Calu3 (cell line): ENCODE results near the gene BLVRB. TPM values are rescaled to one million over a fixed set of nuclear protein-coding genes. Genes with fewer than 3 reads are reported as not detected.
"Not testable (repeated sequence)": the region's sequence is repeated elsewhere in the genome, so short reads cannot be mapped to it uniquely, and the experiment has no call there.

Experiments used
- BruUV-seq: library from RNA; stranded (reverse); fragments of 400-500 nt; replicated peaks from 2 replicates; lab custom pipeline; 2021; lab: Mats Ljungman, UMichigan
- CTCF ChIA-PET: fragments of 300-600 bp; sonication (Branson Sonifier 250); formaldehyde crosslinking; loops from one replicate; lab custom pipeline; 2022; ENCODE audit warnings: antibody characterized with exemption; lab: Charles Lee
- DNase-seq: peaks from one replicate; pipeline ENCODE4 v3.0.0; 2022
- H3K27ac Mint-ChIP-seq: one replicate; pipeline ENCODE4 v1.8.0; 2022; ENCODE audit warnings: mixed read lengths; ENCODE audit not compliant: unreplicated experiment
- H3K27me3 Mint-ChIP-seq: one replicate; pipeline ENCODE4 v1.8.0; 2022; ENCODE audit warnings: mixed read lengths; ENCODE audit not compliant: unreplicated experiment
- H3K36me3 Mint-ChIP-seq: one replicate; pipeline ENCODE4 v1.8.0; 2022; ENCODE audit warnings: mild to moderate bottlenecking, moderate library complexity, mixed read lengths; ENCODE audit not compliant: insufficient read depth, unreplicated experiment
- H3K4me1 Mint-ChIP-seq: one replicate; pipeline ENCODE4 v1.8.0; 2022; ENCODE audit warnings: mild to moderate bottlenecking, low read depth, mixed read lengths; ENCODE audit not compliant: unreplicated experiment
- H3K4me3 Mint-ChIP-seq: one replicate; pipeline ENCODE4 v1.8.0; 2022; ENCODE audit warnings: mild to moderate bottlenecking, low read depth, moderate library complexity, mixed read lengths; ENCODE audit not compliant: unreplicated experiment
- H3K9me3 Mint-ChIP-seq: one replicate; pipeline ENCODE4 v1.8.0; 2022; ENCODE audit warnings: low read depth, mixed read lengths; ENCODE audit not compliant: unreplicated experiment
- intact Hi-C: fragments of 100-400 bp; cut with micrococcal nuclease; formaldehyde crosslinking; loops from one replicate; pipeline ENCODE4 v1.10.0; 2022; ENCODE audit not compliant: unreplicated experiment
- total RNA-seq: library from RNA; stranded (reverse); gene quantifications from 2 replicates; pipeline ENCODE4 v1.2.3, GENCODE V29; 2022
- TF ChIP-seq, protein P1 (sequence below): fragments of 200-600 bp; IDR thresholded peaks from one replicate; pipeline ENCODE4 v1.8.0; 2022; ENCODE audit warnings: antibody characterized with exemption; ENCODE audit not compliant: unreplicated experiment

Gene BLVRB
- total RNA-seq, 1 experiment from 2014 or later = 107 TPM

DNA sequence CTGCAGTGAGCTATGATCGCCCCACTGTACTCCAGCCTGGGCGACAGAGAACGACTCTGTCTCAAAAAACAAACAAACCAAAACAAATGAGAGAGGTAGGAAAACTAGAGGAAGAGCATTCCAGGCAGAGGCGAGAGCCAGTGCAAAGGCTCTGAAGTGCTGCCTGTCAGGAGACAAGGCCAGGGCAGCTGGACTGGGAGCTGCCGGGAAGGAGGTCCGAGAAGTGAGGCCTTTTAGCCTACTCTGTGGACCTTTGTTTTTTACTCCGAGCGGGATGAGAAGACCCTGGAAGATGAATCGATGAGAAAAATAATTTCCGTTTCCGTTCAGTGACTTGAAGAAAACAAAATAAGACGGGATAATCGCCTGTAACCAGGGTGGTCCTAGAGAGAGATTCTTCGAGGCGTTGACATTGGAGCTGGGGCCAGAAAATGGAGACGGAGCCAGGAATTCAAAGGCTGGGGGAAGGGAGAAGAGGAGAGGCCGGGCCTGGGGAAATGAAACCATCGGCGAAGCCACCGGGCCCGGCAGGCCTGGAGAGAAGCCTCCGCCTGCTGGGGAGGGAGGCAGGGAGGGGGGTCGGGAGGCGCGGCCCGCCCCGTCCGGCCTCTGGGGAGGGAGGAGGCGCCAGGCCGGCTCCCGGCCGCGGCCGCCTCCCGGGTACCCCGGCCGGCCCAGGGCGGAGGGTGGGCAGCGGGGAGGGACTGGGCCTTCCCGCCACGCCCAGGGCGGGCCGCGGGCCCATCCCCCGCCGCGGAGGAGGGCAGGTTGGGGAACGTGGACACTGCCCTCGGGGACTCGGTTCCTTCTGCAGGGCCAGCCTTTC is 31.9 kb downstream of the BLVRB start:
- CTCF ChIA-PET = interaction anchor here (1.1 to 1.4 kb wide), 3 partner anchors 9 to 155 kb away, joined by 4 to 11 read pairs (median 6); no protein-coding TSS in a partner anchor
- H3K4me3 Mint-ChIP-seq = peak overlapping the region; percentile 71
- TF ChIP-seq, protein P1, sequence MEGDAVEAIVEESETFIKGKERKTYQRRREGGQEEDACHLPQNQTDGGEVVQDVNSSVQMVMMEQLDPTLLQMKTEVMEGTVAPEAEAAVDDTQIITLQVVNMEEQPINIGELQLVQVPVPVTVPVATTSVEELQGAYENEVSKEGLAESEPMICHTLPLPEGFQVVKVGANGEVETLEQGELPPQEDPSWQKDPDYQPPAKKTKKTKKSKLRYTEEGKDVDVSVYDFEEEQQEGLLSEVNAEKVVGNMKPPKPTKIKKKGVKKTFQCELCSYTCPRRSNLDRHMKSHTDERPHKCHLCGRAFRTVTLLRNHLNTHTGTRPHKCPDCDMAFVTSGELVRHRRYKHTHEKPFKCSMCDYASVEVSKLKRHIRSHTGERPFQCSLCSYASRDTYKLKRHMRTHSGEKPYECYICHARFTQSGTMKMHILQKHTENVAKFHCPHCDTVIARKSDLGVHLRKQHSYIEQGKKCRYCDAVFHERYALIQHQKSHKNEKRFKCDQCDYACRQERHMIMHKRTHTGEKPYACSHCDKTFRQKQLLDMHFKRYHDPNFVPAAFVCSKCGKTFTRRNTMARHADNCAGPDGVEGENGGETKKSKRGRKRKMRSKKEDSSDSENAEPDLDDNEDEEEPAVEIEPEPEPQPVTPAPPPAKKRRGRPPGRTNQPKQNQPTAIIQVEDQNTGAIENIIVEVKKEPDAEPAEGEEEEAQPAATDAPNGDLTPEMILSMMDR = no peak
- peak overlapping the region; percentile 69 for H3K27ac Mint-ChIP-seq
- H3K4me1 Mint-ChIP-seq = peaks cover 13% of the 10 kb centered on the region
- peaks cover 10% of the 10 kb centered on the region for H3K36me3 Mint-ChIP-seq
- H3K27me3 Mint-ChIP-seq = no peaks in the 10 kb centered on the region
- intact Hi-C loops = no loop called here
- DNase-seq = peak; percentile 92
- H3K9me3 Mint-ChIP-seq = no peaks in the 10 kb centered on the region
- BruUV-seq = TSS peak; percentile 99

DNA sequence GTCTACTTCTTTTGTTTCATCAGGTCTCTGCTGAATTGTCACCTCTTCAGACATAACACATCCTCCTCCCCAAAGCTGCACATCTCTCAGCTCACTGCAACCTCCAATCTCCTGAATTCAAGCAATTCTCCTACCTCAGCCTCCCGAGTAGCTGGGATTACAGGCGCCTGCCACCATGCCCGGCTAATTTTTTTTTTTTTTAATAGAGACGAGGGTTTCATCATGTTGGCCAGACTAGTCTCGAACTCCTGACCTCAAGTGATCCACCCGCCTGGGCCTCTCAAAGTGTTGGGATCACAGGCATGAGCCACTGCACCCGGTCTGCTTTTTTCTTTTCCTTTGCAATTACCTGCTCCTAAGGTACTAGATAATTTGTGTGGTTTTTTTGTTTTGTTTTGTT is 32.8 kb downstream of the BLVRB start:
- H3K9me3 Mint-ChIP-seq, BruUV-seq, H3K36me3 Mint-ChIP-seq, H3K27me3 Mint-ChIP-seq, intact Hi-C loops, DNase-seq: not testable (repeated sequence)
- peaks cover 13% of the 10 kb centered on the region for H3K4me1 Mint-ChIP-seq
- peak overlapping the region; percentile 71 for H3K4me3 Mint-ChIP-seq
- CTCF ChIA-PET = interaction anchor here (1.1 to 1.4 kb wide), 3 partner anchors 10 to 154 kb away, joined by 4 to 11 read pairs (median 6); no protein-coding TSS in a partner anchor
- peak overlapping the region; percentile 69 for H3K27ac Mint-ChIP-seq

DNA sequence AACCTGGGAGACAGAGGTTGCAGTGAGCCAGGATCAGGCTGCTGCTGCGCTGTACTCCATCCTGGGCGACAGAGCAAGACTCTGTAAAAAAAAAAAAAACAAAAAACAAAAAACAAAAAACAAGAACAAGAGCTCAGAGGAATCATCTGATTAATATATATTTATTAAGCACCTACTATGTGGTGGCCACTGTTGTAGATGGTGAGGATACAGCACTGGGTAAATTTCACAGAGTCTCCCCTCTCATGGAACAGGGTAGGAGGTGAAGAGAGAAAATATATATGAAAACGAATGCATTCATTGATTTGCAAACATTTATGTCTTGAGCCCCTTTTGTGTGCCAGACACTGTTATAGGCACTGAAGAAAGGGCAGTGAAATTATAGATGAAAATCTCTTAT is 33.8 kb downstream of the BLVRB start:
- TF ChIP-seq, protein P1 = no peak
- Mint-ChIP-seq H3K36me3 (peaks cover 10% of the 10 kb centered on the region), H3K4me3 (no peak overlapping the region), H3K9me3 (no peaks in the 10 kb centered on the region), H3K4me1 (peaks cover 13% of the 10 kb centered on the region), H3K27me3 (no peaks in the 10 kb centered on the region), H3K27ac (no peak overlapping the region)
- no peak for DNase-seq
- CTCF ChIA-PET = no interaction called here
- BruUV-seq = no TSS peak
- intact Hi-C loops = no loop called here

DNA sequence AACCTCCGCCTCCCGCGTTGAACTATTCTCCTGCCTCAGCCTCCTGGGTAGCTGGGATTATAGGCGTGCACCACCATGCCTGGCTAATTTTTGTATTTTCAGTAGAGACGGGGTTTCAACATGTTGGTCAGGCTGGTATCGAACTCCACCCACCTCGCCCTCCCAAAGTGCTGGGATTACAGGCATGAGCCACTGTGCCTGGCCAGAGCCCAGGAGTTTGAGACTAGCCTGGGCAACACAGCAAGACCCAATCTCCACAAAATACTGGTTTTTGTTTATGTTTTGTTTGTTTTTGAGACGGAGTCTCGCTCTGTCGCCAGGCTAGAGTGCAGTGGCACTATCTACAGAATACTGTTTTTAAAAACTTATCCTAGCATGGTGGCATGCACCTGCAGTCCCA is 35.3 kb downstream of the BLVRB start:
- Mint-ChIP-seq H3K36me3 (peaks cover 21% of the 10 kb centered on the region), H3K4me1 (peaks cover 13% of the 10 kb centered on the region)
- H3K9me3 Mint-ChIP-seq, H3K4me3 Mint-ChIP-seq, H3K27me3 Mint-ChIP-seq, DNase-seq, BruUV-seq, H3K27ac Mint-ChIP-seq, intact Hi-C loops: not testable (repeated sequence)
- CTCF ChIA-PET = interaction anchor here (0.6 kb wide), 1 partner anchor 13 kb away, joined by 6 read pairs; no protein-coding TSS in a partner anchor

GRCh38 chr19:40428197-40428596 is 37.3 kb downstream of the BLVRB start:
- BruUV-seq, H3K27me3 Mint-ChIP-seq, H3K4me3 Mint-ChIP-seq, H3K9me3 Mint-ChIP-seq, DNase-seq, CTCF ChIA-PET, intact Hi-C loops, H3K27ac Mint-ChIP-seq: not testable (repeated sequence)
- peaks cover 24% of the 10 kb centered on the region for H3K36me3 Mint-ChIP-seq
- H3K4me1 Mint-ChIP-seq = peaks cover 15% of the 10 kb centered on the region
